WTC11 (cell line): ENCODE measurements around the gene PTGIS.

Experiments
- GABPB1 ChIP-seq: sonication (generic); formaldehyde crosslinking; IDR thresholded peaks from 2 replicates; pipeline ENCODE4 v1.8.1; 2023; ENCODE audit warnings: mild to moderate bottlenecking, missing genetic modification reagents
- RORB ChIP-seq: fragments of 250-450 bp; sonication (Bioruptor Pico); IDR thresholded peaks from 2 replicates; pipeline ENCODE4 v1.9.0; 2021; ENCODE audit warnings: mild to moderate bottlenecking
- SP1 ChIP-seq: sonication (generic); formaldehyde crosslinking; conservative IDR thresholded peaks from 2 replicates; pipeline ENCODE4 v1.8.1; 2022; ENCODE audit warnings: missing genetic modification reagents
- TEAD4 ChIP-seq: sonication (generic); formaldehyde crosslinking; IDR thresholded peaks from 2 replicates; pipeline ENCODE4 v1.8.0; 2022; ENCODE audit warnings: mild to moderate bottlenecking, missing genetic modification reagents
- ZNF121 ChIP-seq: sonication (generic); formaldehyde crosslinking; IDR thresholded peaks from 2 replicates; pipeline ENCODE4 v1.8.0; 2023; ENCODE audit warnings: missing genetic modification reagents
- TF ChIP-seq, protein P1 (sequence below): fragments of 200-600 bp; IDR thresholded peaks from 2 replicates; pipeline ENCODE4 v1.8.0; 2022; ENCODE audit warnings: antibody characterized with exemption
- TF ChIP-seq, protein P2 (sequence below): sonication (generic); formaldehyde crosslinking; IDR thresholded peaks from 2 replicates; pipeline ENCODE4 v1.8.1; 2023; ENCODE audit warnings: mild to moderate bottlenecking, missing genetic modification reagents, moderate library complexity
- TF ChIP-seq, protein P3 (sequence below): sonication (generic); formaldehyde crosslinking; IDR thresholded peaks from 2 replicates; pipeline ENCODE4 v1.8.1; 2022; ENCODE audit warnings: missing genetic modification reagents, borderline replicate concordance
- TF ChIP-seq, protein P4 (sequence below): sonication (generic); formaldehyde crosslinking; IDR thresholded peaks from 2 replicates; pipeline ENCODE4 v1.8.1; 2023; ENCODE audit warnings: mild to moderate bottlenecking, missing genetic modification reagents, borderline replicate concordance
- TF ChIP-seq, protein P5 (sequence below): sonication (generic); formaldehyde crosslinking; conservative IDR thresholded peaks from 2 replicates; pipeline ENCODE4 v1.8.1; 2023; ENCODE audit warnings: mild to moderate bottlenecking, low read depth, missing genetic modification reagents, moderate library complexity
- TF ChIP-seq, protein P6 (sequence below): sonication (generic); formaldehyde crosslinking; conservative IDR thresholded peaks from 2 replicates; pipeline ENCODE4 v1.8.1; 2022; ENCODE audit warnings: mild to moderate bottlenecking, missing genetic modification reagents
- TF ChIP-seq, protein P7 (sequence below): sonication (generic); formaldehyde crosslinking; IDR thresholded peaks from 2 replicates; pipeline ENCODE4 v1.8.0; 2022; ENCODE audit warnings: missing genetic modification reagents

DNA sequence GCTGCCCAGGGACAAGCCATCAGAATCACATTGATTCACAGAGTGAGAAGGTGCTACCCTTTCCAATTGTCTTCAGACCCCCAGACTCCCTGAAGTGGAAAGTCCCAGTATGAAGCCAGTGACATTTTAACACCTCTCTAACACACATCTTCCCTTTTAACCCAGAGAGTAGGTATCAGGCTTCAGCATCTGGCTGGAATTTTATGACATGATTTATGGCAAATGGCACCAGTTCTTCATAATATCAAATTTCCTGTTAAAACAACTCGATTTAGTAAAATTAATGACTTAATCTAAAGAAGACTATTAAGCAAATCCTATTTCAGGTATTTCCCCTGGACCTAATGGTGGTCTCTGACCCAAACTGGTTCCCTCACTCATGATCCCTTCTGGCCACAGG, 110.5 kb downstream of the PTGIS start:
- TF ChIP-seq, protein P1, sequence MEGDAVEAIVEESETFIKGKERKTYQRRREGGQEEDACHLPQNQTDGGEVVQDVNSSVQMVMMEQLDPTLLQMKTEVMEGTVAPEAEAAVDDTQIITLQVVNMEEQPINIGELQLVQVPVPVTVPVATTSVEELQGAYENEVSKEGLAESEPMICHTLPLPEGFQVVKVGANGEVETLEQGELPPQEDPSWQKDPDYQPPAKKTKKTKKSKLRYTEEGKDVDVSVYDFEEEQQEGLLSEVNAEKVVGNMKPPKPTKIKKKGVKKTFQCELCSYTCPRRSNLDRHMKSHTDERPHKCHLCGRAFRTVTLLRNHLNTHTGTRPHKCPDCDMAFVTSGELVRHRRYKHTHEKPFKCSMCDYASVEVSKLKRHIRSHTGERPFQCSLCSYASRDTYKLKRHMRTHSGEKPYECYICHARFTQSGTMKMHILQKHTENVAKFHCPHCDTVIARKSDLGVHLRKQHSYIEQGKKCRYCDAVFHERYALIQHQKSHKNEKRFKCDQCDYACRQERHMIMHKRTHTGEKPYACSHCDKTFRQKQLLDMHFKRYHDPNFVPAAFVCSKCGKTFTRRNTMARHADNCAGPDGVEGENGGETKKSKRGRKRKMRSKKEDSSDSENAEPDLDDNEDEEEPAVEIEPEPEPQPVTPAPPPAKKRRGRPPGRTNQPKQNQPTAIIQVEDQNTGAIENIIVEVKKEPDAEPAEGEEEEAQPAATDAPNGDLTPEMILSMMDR = no peak
- TF ChIP-seq, protein P2, sequence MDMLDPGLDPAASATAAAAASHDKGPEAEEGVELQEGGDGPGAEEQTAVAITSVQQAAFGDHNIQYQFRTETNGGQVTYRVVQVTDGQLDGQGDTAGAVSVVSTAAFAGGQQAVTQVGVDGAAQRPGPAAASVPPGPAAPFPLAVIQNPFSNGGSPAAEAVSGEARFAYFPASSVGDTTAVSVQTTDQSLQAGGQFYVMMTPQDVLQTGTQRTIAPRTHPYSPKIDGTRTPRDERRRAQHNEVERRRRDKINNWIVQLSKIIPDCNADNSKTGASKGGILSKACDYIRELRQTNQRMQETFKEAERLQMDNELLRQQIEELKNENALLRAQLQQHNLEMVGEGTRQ (CRISPR knock-in tag) = no peak
- TF ChIP-seq ZNF121 (CRISPR knock-in tag) = no peak
- TF ChIP-seq, protein P3, sequence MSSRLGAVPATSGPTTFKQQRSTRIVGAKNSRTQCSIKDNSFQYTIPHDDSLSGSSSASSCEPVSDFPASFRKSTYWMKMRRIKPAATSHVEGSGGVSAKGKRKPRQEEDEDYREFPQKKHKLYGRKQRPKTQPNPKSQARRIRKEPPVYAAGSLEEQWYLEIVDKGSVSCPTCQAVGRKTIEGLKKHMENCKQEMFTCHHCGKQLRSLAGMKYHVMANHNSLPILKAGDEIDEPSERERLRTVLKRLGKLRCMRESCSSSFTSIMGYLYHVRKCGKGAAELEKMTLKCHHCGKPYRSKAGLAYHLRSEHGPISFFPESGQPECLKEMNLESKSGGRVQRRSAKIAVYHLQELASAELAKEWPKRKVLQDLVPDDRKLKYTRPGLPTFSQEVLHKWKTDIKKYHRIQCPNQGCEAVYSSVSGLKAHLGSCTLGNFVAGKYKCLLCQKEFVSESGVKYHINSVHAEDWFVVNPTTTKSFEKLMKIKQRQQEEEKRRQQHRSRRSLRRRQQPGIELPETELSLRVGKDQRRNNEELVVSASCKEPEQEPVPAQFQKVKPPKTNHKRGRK (CRISPR knock-in tag) = no peak
- no peak for TF ChIP-seq SP1 (CRISPR knock-in tag)
- TF ChIP-seq, protein P4, sequence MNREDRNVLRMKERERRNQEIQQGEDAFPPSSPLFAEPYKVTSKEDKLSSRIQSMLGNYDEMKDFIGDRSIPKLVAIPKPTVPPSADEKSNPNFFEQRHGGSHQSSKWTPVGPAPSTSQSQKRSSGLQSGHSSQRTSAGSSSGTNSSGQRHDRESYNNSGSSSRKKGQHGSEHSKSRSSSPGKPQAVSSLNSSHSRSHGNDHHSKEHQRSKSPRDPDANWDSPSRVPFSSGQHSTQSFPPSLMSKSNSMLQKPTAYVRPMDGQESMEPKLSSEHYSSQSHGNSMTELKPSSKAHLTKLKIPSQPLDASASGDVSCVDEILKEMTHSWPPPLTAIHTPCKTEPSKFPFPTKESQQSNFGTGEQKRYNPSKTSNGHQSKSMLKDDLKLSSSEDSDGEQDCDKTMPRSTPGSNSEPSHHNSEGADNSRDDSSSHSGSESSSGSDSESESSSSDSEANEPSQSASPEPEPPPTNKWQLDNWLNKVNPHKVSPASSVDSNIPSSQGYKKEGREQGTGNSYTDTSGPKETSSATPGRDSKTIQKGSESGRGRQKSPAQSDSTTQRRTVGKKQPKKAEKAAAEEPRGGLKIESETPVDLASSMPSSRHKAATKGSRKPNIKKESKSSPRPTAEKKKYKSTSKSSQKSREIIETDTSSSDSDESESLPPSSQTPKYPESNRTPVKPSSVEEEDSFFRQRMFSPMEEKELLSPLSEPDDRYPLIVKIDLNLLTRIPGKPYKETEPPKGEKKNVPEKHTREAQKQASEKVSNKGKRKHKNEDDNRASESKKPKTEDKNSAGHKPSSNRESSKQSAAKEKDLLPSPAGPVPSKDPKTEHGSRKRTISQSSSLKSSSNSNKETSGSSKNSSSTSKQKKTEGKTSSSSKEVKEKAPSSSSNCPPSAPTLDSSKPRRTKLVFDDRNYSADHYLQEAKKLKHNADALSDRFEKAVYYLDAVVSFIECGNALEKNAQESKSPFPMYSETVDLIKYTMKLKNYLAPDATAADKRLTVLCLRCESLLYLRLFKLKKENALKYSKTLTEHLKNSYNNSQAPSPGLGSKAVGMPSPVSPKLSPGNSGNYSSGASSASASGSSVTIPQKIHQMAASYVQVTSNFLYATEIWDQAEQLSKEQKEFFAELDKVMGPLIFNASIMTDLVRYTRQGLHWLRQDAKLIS = no peak
- no peak for TF ChIP-seq TEAD4 (CRISPR knock-in tag)
- TF ChIP-seq, protein P5, sequence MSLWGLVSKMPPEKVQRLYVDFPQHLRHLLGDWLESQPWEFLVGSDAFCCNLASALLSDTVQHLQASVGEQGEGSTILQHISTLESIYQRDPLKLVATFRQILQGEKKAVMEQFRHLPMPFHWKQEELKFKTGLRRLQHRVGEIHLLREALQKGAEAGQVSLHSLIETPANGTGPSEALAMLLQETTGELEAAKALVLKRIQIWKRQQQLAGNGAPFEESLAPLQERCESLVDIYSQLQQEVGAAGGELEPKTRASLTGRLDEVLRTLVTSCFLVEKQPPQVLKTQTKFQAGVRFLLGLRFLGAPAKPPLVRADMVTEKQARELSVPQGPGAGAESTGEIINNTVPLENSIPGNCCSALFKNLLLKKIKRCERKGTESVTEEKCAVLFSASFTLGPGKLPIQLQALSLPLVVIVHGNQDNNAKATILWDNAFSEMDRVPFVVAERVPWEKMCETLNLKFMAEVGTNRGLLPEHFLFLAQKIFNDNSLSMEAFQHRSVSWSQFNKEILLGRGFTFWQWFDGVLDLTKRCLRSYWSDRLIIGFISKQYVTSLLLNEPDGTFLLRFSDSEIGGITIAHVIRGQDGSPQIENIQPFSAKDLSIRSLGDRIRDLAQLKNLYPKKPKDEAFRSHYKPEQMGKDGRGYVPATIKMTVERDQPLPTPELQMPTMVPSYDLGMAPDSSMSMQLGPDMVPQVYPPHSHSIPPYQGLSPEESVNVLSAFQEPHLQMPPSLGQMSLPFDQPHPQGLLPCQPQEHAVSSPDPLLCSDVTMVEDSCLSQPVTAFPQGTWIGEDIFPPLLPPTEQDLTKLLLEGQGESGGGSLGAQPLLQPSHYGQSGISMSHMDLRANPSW (CRISPR knock-in tag) = no peak
- no peak for TF ChIP-seq RORB (CRISPR knock-in tag)
- TF ChIP-seq GABPB1 (CRISPR knock-in tag) = no peak
- TF ChIP-seq, protein P6, sequence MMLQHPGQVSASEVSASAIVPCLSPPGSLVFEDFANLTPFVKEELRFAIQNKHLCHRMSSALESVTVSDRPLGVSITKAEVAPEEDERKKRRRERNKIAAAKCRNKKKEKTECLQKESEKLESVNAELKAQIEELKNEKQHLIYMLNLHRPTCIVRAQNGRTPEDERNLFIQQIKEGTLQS = no peak
- TF ChIP-seq, protein P7, sequence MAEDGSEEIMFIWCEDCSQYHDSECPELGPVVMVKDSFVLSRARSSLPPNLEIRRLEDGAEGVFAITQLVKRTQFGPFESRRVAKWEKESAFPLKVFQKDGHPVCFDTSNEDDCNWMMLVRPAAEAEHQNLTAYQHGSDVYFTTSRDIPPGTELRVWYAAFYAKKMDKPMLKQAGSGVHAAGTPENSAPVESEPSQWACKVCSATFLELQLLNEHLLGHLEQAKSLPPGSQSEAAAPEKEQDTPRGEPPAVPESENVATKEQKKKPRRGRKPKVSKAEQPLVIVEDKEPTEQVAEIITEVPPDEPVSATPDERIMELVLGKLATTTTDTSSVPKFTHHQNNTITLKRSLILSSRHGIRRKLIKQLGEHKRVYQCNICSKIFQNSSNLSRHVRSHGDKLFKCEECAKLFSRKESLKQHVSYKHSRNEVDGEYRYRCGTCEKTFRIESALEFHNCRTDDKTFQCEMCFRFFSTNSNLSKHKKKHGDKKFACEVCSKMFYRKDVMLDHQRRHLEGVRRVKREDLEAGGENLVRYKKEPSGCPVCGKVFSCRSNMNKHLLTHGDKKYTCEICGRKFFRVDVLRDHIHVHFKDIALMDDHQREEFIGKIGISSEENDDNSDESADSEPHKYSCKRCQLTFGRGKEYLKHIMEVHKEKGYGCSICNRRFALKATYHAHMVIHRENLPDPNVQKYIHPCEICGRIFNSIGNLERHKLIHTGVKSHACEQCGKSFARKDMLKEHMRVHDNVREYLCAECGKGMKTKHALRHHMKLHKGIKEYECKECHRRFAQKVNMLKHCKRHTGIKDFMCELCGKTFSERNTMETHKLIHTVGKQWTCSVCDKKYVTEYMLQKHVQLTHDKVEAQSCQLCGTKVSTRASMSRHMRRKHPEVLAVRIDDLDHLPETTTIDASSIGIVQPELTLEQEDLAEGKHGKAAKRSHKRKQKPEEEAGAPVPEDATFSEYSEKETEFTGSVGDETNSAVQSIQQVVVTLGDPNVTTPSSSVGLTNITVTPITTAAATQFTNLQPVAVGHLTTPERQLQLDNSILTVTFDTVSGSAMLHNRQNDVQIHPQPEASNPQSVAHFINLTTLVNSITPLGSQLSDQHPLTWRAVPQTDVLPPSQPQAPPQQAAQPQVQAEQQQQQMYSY (CRISPR knock-in tag) = no peak
